ENCODE measurements around the gene KRT14.
"Not testable (repeated sequence)": the region's sequence is repeated elsewhere in the genome, so short reads cannot be mapped to it uniquely, and the experiment has no call there.

The KRT14 gene

GRCh38 chr17:41629316-41629715, 42.6 kb upstream of the KRT14 start:
- 92 to 93% methylated on average over 10 of the region's 10 CpGs for WGBS, 2 experiments

GRCh38 chr17:41628621-41629255, 42.0 kb upstream of the KRT14 start:
- H3K36me3 ChIP-seq (ENCODE audit: control insufficient read depth, insufficient read depth, low read length); H3K9me3 ChIP-seq (ENCODE audit: control insufficient read depth, low read length); H3K4me1 ChIP-seq (ENCODE audit: control insufficient read depth, insufficient read depth, low read length); H3K4me3 ChIP-seq (ENCODE audit: insufficient read depth, low read depth, low read length); H3K27me3 ChIP-seq (ENCODE audit: control insufficient read depth, insufficient read depth, low read length, poor library complexity, severe bottlenecking); H3K27ac ChIP-seq (ENCODE audit: insufficient read depth, low read depth, low read length, poor library complexity, severe bottlenecking): not testable (repeated sequence)
- 89 to 92% methylated on average over 11 of the region's 11 CpGs for WGBS, 2 experiments

More at GRCh38 chr17:41629316-41629715, 42.6 kb upstream of the KRT14 start:
- H3K27me3 ChIP-seq (ENCODE audit: control insufficient read depth, insufficient read depth, low read length, poor library complexity, severe bottlenecking), result no peaks in the 10 kb centered on the region
- no peaks in the 10 kb centered on the region for H3K9me3 ChIP-seq (ENCODE audit: control insufficient read depth, low read length)
- no peak overlapping the region for H3K27ac ChIP-seq (ENCODE audit: insufficient read depth, low read depth, low read length, poor library complexity, severe bottlenecking)
- H3K36me3 ChIP-seq (ENCODE audit: control insufficient read depth, insufficient read depth, low read length), result no peaks in the 10 kb centered on the region
- no peak overlapping the region for H3K4me3 ChIP-seq (ENCODE audit: insufficient read depth, low read depth, low read length)
- peaks cover 6% of the 10 kb centered on the region for H3K4me1 ChIP-seq (ENCODE audit: control insufficient read depth, insufficient read depth, low read length)

- not testable (repeated sequence) for H3K4me3 ChIP-seq (ENCODE audit: insufficient read depth, low read depth, low read length); H3K27ac ChIP-seq (ENCODE audit: insufficient read depth, low read depth, low read length, poor library complexity, severe bottlenecking); H3K27me3 ChIP-seq (ENCODE audit: control insufficient read depth, insufficient read depth, low read length, poor library complexity, severe bottlenecking); H3K9me3 ChIP-seq (ENCODE audit: control insufficient read depth, low read length); H3K36me3 ChIP-seq (ENCODE audit: control insufficient read depth, insufficient read depth, low read length)
- WGBS, 2 experiments, result 87 to 94% methylated on average over 1 of the region's 1 CpG
- peaks cover 11% of the 10 kb centered on the region for H3K4me1 ChIP-seq (ENCODE audit: control insufficient read depth, insufficient read depth, low read length)
Observed at GRCh38 chr17:41628073-41628370, 41.3 kb upstream of the KRT14 start.

- no peaks in the 10 kb centered on the region for H3K9me3 ChIP-seq (ENCODE audit: control insufficient read depth, low read length)
- 92 to 93% methylated on average over 23 of the region's 23 CpGs for WGBS, 2 experiments
- no peak overlapping the region for H3K27ac ChIP-seq (ENCODE audit: insufficient read depth, low read depth, low read length, poor library complexity, severe bottlenecking)
- no peaks in the 10 kb centered on the region for H3K27me3 ChIP-seq (ENCODE audit: control insufficient read depth, insufficient read depth, low read length, poor library complexity, severe bottlenecking)
- peaks cover 16% of the 10 kb centered on the region for H3K4me1 ChIP-seq (ENCODE audit: control insufficient read depth, insufficient read depth, low read length)
- H3K4me3 ChIP-seq (ENCODE audit: insufficient read depth, low read depth, low read length), result no peak overlapping the region
- no peaks in the 10 kb centered on the region for H3K36me3 ChIP-seq (ENCODE audit: control insufficient read depth, insufficient read depth, low read length)
Observed at GRCh38 chr17:41627316-41628072, 40.8 kb upstream of the KRT14 start.

- peaks cover 16% of the 10 kb centered on the region for H3K4me1 ChIP-seq (ENCODE audit: control insufficient read depth, insufficient read depth, low read length)
- H3K36me3 ChIP-seq (ENCODE audit: control insufficient read depth, insufficient read depth, low read length); H3K9me3 ChIP-seq (ENCODE audit: control insufficient read depth, low read length); H3K4me3 ChIP-seq (ENCODE audit: insufficient read depth, low read depth, low read length); H3K27ac ChIP-seq (ENCODE audit: insufficient read depth, low read depth, low read length, poor library complexity, severe bottlenecking); H3K27me3 ChIP-seq (ENCODE audit: control insufficient read depth, insufficient read depth, low read length, poor library complexity, severe bottlenecking): not testable (repeated sequence)
- WGBS, 2 experiments, result 85 to 86% methylated on average over 5 of the region's 5 CpGs
Observed at GRCh38 chr17:41626914-41627295, 40.2 kb upstream of the KRT14 start.

- not testable (repeated sequence) for H3K4me3 ChIP-seq (ENCODE audit: insufficient read depth, low read depth, low read length); H3K27ac ChIP-seq (ENCODE audit: insufficient read depth, low read depth, low read length, poor library complexity, severe bottlenecking); H3K36me3 ChIP-seq (ENCODE audit: control insufficient read depth, insufficient read depth, low read length); H3K27me3 ChIP-seq (ENCODE audit: control insufficient read depth, insufficient read depth, low read length, poor library complexity, severe bottlenecking); H3K9me3 ChIP-seq (ENCODE audit: control insufficient read depth, low read length)
- WGBS, 2 experiments, result 94 to 97% methylated on average over 17 of the region's 17 CpGs
- H3K4me1 ChIP-seq (ENCODE audit: control insufficient read depth, insufficient read depth, low read length), result peaks cover 16% of the 10 kb centered on the region
Observed at GRCh38 chr17:41626028-41626913, 39.6 kb upstream of the KRT14 start.

GRCh38 chr17:41625602-41626001, 38.9 kb upstream of the KRT14 start:
- Histone ChIP-seq H3K27me3 (ENCODE audit: control insufficient read depth, insufficient read depth, low read length, poor library complexity, severe bottlenecking) (no peaks in the 10 kb centered on the region), H3K27ac (ENCODE audit: insufficient read depth, low read depth, low read length, poor library complexity, severe bottlenecking) (no peak overlapping the region), H3K9me3 (ENCODE audit: control insufficient read depth, low read length) (no peaks in the 10 kb centered on the region), H3K4me1 (ENCODE audit: control insufficient read depth, insufficient read depth, low read length) (peaks cover 16% of the 10 kb centered on the region), H3K36me3 (ENCODE audit: control insufficient read depth, insufficient read depth, low read length) (no peaks in the 10 kb centered on the region), H3K4me3 (ENCODE audit: insufficient read depth, low read depth, low read length) (no peak overlapping the region)
- WGBS, 2 experiments, result 90 to 94% methylated on average over 16 of the region's 16 CpGs

- Histone ChIP-seq H3K4me3 (ENCODE audit: insufficient read depth, low read depth, low read length) (no peak within 1 kb of the TSS), H3K27ac (ENCODE audit: insufficient read depth, low read depth, low read length, poor library complexity, severe bottlenecking) (no peak within 1 kb of the TSS), H3K36me3 (ENCODE audit: control insufficient read depth, insufficient read depth, low read length) (no peaks in the 10 kb centered on the region), H3K27me3 (ENCODE audit: control insufficient read depth, insufficient read depth, low read length, poor library complexity, severe bottlenecking) (no peaks in the 10 kb centered on the region), H3K9me3 (ENCODE audit: control insufficient read depth, low read length) (no peaks in the 10 kb centered on the region), H3K4me1 (ENCODE audit: control insufficient read depth, insufficient read depth, low read length) (peaks cover 16% of the 10 kb centered on the region)
- 88 to 91% methylated on average over 31 to 33 of the region's 33 CpGs for WGBS, 2 experiments
Observed at GRCh38 chr17:41624208-41625101, 37.8 kb upstream of the KRT14 start, which contains the start of gene KRT17. Gene KRT17 (minus strand): TSS chr17:41624575. CDS start chr17:41624509, 66 bp downstream.

- WGBS, 2 experiments, result 67% methylated on average over 10 of the region's 10 CpGs
- H3K27ac ChIP-seq (ENCODE audit: insufficient read depth, low read depth, low read length, poor library complexity, severe bottlenecking); H3K9me3 ChIP-seq (ENCODE audit: control insufficient read depth, low read length); H3K4me3 ChIP-seq (ENCODE audit: insufficient read depth, low read depth, low read length); H3K27me3 ChIP-seq (ENCODE audit: control insufficient read depth, insufficient read depth, low read length, poor library complexity, severe bottlenecking); H3K36me3 ChIP-seq (ENCODE audit: control insufficient read depth, insufficient read depth, low read length): not testable (repeated sequence)
- peaks cover 16% of the 10 kb centered on the region for H3K4me1 ChIP-seq (ENCODE audit: control insufficient read depth, insufficient read depth, low read length)
Observed at GRCh38 chr17:41623184-41623861, 36.6 kb upstream of the KRT14 start.

Data from ectodermal cell (in vitro differentiated cells).